Breast epithelium (tissue), 4 donors: ENCODE measurements around the gene CXXC5. TPM values are rescaled to one million over a fixed set of nuclear protein-coding genes. Genes with fewer than 3 reads are reported as not detected.

Experiments
- DNase-seq, 2 donors: peaks; one replicate each; pipeline ENCODE4 v3.0.0-alpha.2; 2019; ENCODE audit warnings: low spot score in 2 of 2
- H3K27ac ChIP-seq, 2 donors: fragments of 200-600 bp; sonication (generic) in 1 of 2; one replicate each; pipeline ENCODE4 v1.5.1; 2016 to 2019; ENCODE audit warnings: mild to moderate bottlenecking in 1 of 2
- H3K27me3 ChIP-seq, 2 donors: fragments of 200-600 bp; sonication (generic) in 1 of 2; one replicate each; pipeline versions ENCODE4 v1.5.1 to v1.6.0; 2017 to 2019; ENCODE audit warnings: control low read depth in 1 of 2, mild to moderate bottlenecking in 1 of 2
- H3K36me3 ChIP-seq: fragments of 200-600 bp; one replicate; pipeline ENCODE4 v1.5.1; 2019
- H3K4me1 ChIP-seq, 2 donors: fragments of 200-600 bp; sonication (generic); one replicate each; pipeline ENCODE4 v1.5.1; 2016 to 2019; ENCODE audit warnings: control low read depth in 1 of 2
- H3K4me3 ChIP-seq, 3 donors: fragments of 200-600 bp; sonication (generic); 1 replicate in 2 of 3; 2 replicates in 1 of 3; pipeline ENCODE4 v1.5.1; 2016 to 2019; ENCODE audit warnings: mild to moderate bottlenecking in 3 of 3, moderate library complexity in 2 of 3
- H3K9me3 ChIP-seq, 2 donors: fragments of 200-600 bp; sonication (generic) in 1 of 2; one replicate each; pipeline ENCODE4 v1.5.1; 2016 to 2019; ENCODE audit warnings: control low read depth in 1 of 2
- POLR2A ChIP-seq: fragments of 450-650 bp; IDR thresholded peaks from one replicate; pipeline ENCODE4 v1.6.1; 2016; ENCODE audit warnings: antibody characterized with exemption, mild to moderate bottlenecking, moderate library complexity
- POLR2AphosphoS5 ChIP-seq, 3 donors: sonication (generic); formaldehyde crosslinking; IDR thresholded peaks; one replicate each; pipeline ENCODE4 v1.6.1; 2017; ENCODE audit warnings: antibody characterized with exemption in 3 of 3
- intact Hi-C: fragments of 100-400 bp; cut with DNase I; formaldehyde crosslinking; loops from one replicate; pipeline ENCODE4 v1.15.1; 2023; ENCODE audit warnings: low total_unique reads
- total RNA-seq, 3 donors: library from RNA; depleted of rRNA; stranded (reverse); fragments of >200 nt; gene quantifications; one replicate each; pipeline ENCODE4 v1.1.0, GENCODE V29; 2016
- TF ChIP-seq, protein P1 (sequence below), 3 donors: fragments of 450-650 bp; IDR thresholded peaks; one replicate each; pipeline ENCODE4 v1.5.1; 2016 to 2017; ENCODE audit warnings: antibody characterized with exemption in 3 of 3, mild to moderate bottlenecking in 3 of 3, moderate library complexity in 3 of 3

Gene CXXC5
- total RNA-seq, 3 donors from 2014 or later, result 33.9 to 66.9 (median 38.3) TPM

DNA sequence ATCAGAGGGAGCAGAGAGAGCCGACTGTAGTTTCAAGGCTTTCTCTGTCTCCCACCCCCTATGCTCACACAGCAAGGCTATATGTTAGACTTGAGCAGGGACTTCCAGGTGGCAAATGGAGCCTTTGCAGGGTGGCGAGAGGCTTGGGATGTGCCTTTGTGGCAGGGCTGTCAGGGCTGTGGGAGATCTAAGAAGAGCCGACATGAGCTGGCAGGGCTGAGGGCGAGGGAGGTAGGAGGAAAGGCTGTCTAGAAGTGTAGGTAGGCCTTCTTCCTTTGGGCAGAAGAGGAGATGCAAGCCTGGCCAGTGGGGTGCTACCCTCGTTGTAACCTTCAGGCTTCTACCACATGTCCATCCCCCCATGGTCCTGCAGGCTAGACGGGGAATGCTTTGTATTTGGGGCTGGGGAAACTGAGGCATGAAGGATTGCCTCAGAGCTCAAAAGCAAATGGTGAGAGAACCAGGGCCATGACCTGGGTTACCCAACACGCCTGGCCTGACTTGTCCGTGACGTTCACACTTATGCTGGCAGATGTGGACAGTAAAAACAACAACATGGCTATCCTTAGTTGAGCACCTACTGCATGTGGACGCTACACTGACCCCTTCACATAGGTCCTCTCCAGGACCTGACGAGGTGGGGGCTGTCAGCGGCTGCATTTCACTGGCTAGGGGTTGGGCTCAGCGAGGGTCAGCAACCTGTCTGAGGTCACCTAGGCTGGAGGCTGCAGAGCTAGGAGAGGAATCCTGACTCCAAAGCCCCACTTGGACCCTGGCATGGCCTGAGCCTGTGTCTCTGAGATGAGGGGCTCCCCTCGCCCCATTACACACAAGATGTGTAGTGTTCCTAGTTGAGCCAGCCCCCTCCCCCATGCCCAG lies 15.3 kb downstream of the CXXC5 start:
- peaks cover 31 to 64% of the 10 kb centered on the region in 2 donors for H3K4me1 ChIP-seq
- intact Hi-C loops, result no loop called here
- H3K27ac ChIP-seq, result peak overlapping the region; percentile 97
- DNase-seq, result no peak
- H3K9me3 ChIP-seq, result no peaks in the 10 kb centered on the region
- no peaks in the 10 kb centered on the region for H3K36me3 ChIP-seq
- H3K27me3 ChIP-seq, result no peaks in the 10 kb centered on the region
- H3K4me3 ChIP-seq, result no peak overlapping the region
- no peak for TF ChIP-seq POLR2A
- TF ChIP-seq POLR2AphosphoS5 (IDR thresholded peaks at IDR 0.05), result no peak
- TF ChIP-seq, protein P1, sequence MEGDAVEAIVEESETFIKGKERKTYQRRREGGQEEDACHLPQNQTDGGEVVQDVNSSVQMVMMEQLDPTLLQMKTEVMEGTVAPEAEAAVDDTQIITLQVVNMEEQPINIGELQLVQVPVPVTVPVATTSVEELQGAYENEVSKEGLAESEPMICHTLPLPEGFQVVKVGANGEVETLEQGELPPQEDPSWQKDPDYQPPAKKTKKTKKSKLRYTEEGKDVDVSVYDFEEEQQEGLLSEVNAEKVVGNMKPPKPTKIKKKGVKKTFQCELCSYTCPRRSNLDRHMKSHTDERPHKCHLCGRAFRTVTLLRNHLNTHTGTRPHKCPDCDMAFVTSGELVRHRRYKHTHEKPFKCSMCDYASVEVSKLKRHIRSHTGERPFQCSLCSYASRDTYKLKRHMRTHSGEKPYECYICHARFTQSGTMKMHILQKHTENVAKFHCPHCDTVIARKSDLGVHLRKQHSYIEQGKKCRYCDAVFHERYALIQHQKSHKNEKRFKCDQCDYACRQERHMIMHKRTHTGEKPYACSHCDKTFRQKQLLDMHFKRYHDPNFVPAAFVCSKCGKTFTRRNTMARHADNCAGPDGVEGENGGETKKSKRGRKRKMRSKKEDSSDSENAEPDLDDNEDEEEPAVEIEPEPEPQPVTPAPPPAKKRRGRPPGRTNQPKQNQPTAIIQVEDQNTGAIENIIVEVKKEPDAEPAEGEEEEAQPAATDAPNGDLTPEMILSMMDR (IDR thresholded peaks at IDR 0.05), result no peak

DNA sequence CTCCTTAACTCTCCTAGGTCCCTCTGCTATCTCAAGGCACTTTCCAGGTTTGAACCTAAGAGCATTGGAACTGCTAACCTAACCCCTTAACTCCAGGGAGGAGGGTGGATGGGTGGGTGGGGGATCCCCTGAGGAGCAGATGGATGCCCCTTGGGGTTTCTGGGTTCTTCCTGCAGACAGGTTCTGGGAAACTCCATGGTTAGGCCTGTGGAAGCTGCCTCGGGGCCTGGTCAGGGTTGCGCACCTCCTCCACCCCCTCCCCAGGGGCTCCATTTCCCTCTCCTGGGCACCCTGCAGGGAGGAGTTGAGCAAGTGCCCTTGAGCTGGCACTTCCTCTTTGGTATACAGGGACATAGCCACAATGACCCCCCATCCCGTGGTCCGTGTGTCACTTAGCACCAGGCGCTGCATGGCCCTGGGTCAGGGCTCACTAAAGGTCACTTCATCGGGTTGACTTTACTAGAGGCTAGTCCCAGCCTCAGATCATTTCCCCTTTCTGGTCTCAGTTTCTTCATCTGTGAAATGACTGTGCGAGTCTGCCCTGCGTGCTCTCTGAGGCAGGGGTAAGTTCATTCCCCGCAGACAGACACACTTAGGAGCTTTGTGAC lies 16.0 kb downstream of the CXXC5 start:
- intact Hi-C loops, result no loop called here
- H3K4me3 ChIP-seq, result no peak overlapping the region
- no peak for DNase-seq
- H3K4me1 ChIP-seq, result peaks cover 35 to 61% of the 10 kb centered on the region in 2 donors
- TF ChIP-seq, protein P1 (IDR thresholded peaks at IDR 0.05), result no peak
- TF ChIP-seq POLR2A, result no peak
- H3K27ac ChIP-seq, result peak overlapping the region; percentile 97
- no peaks in the 10 kb centered on the region for H3K9me3 ChIP-seq
- no peaks in the 10 kb centered on the region for H3K27me3 ChIP-seq
- H3K36me3 ChIP-seq, result no peaks in the 10 kb centered on the region

DNA sequence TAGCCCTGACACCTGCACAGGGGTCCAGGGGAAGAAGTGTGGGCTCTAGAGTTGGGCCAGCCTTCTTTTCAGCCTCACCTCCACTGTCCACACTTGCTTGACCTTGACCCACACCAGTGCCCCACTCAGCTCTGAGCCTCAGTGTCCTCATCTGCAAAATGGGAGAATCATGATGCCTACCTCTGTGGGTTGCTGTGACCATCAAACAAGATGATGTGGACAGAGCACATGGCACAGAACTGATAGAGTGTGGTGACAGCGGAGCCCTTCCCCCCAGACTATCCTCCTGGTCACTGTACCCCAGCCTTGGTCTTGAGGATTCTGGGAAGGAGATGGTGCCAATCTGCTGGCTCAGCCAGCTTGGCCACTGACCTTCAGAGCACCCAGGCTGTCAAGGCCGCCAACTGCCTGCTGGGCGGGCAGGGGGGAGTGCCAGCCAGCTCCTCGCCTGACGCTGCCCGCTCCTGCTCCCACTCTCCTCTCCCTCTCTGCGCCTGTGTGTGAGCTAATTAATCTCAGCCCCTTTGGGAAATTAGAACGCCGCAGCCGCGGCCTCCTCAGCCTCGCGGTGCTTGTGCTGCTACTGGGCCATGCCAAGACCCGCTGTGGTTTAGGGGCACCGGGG lies 16.7 kb downstream of the CXXC5 start:
- Histone ChIP-seq H3K4me3 (peak overlapping the region in 1 of 3 donors; percentile 5), H3K27me3 (no peaks in the 10 kb centered on the region), H3K27ac (peak overlapping the region; percentile 97), H3K36me3 (no peaks in the 10 kb centered on the region), H3K9me3 (no peaks in the 10 kb centered on the region), H3K4me1 (peaks cover 36 to 58% of the 10 kb centered on the region in 2 donors)
- DNase-seq, result no peak
- no peak for TF ChIP-seq POLR2A
- TF ChIP-seq POLR2AphosphoS5 (IDR thresholded peaks at IDR 0.05), result no peak
- TF ChIP-seq, protein P1 (IDR thresholded peaks at IDR 0.05), result no peak
- intact Hi-C loops, result no loop called here

DNA sequence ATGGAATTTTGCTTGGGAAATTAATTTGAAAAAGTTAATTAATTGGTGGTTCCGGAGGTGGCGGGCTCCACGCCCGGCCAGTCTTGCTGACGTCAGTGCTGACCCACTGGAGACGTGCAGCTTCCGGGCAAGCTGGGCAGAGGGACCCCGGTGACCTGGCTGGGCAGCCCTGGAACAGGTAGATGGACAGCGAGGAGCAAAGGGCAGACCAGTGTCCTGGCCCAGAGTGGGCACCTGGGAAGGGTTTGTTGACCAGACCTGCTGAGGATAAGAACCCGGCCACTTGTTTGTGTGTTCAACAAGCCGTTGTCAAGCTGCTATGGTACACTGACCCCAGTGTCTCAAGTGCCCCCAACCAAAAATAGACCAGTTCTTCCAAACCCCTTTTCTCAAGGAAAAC lies 17.5 kb downstream of the CXXC5 start:
- H3K36me3 ChIP-seq, result no peaks in the 10 kb centered on the region
- H3K27ac ChIP-seq, result peak overlapping the region; percentile 97
- H3K4me3 ChIP-seq, result peak overlapping the region in 1 of 3 donors; percentile 5
- DNase-seq, result no peak
- no peaks in the 10 kb centered on the region for H3K27me3 ChIP-seq
- peaks cover 35 to 59% of the 10 kb centered on the region in 2 donors for H3K4me1 ChIP-seq
- no peaks in the 10 kb centered on the region for H3K9me3 ChIP-seq
- intact Hi-C loops, result no loop called here
- no peak for TF ChIP-seq POLR2A

DNA sequence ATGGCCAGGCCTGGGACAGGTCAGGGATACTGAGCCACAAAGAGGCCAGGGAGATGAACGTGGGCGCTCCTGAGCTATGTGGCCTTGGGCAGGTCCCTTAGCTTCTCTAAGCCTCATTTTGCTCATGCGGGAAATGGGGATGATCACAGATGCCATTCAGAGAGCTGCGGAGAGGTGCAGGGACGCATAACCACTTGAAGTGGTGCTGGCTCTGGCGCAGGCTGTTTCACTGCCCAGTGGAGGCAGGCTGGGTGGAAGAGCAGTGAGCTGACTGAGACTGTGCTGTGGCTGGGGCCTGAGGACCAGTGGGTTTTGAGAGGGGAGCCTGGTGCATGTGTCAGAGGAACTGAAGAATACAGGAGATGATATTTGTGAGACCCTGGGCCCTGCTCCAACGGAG lies 18.4 kb downstream of the CXXC5 start:
- Histone ChIP-seq H3K27me3 (no peaks in the 10 kb centered on the region), H3K9me3 (no peaks in the 10 kb centered on the region), H3K4me3 (no peak overlapping the region), H3K27ac (peak overlapping the region; percentile 97), H3K4me1 (peaks cover 34 to 56% of the 10 kb centered on the region in 2 donors), H3K36me3 (no peaks in the 10 kb centered on the region)
- no peak for DNase-seq
- no peak for TF ChIP-seq POLR2AphosphoS5 (IDR thresholded peaks at IDR 0.05)
- TF ChIP-seq POLR2A, result no peak
- TF ChIP-seq, protein P1 (IDR thresholded peaks at IDR 0.05), result no peak
- intact Hi-C loops, result no loop called here
